Endothelial cell of umbilical vein (primary cell): ENCODE results near the gene ZNF182. TPM values are rescaled to one million over a fixed set of nuclear protein-coding genes. Genes with fewer than 3 reads are reported as not detected.

Experiments
- BruUV-seq: library from RNA; stranded (reverse); fragments of 400-500 nt; replicated peaks from 2 replicates; lab custom pipeline; 2021; lab: Mats Ljungman, UMichigan
- CTCF ChIA-PET: fragments of 300-600, 350-600 bp; sonication (Branson Sonifier 250); formaldehyde crosslinking; loops from one replicate; lab custom pipeline; 2021; ENCODE audit warnings: antibody characterized with exemption, inconsistent platforms; lab: Charles Lee
- POLR2A ChIA-PET: fragments of 300-600, 350-600 bp; sonication (Branson Sonifier 250); formaldehyde crosslinking; loops from one replicate; lab custom pipeline; 2021; ENCODE audit warnings: antibody characterized with exemption, inconsistent platforms; lab: Charles Lee
- DNase-seq: peaks from one replicate; pipeline ENCODE4 v3.0.0-alpha.2; 2011; ENCODE audit warnings: low read depth, low spot score
- FAIRE-seq: peaks from 2 replicates; lab custom pipeline; 2011; peaks lifted over from hg19 to GRCh38; lab: Jason Lieb, UNC
- H2AFZ ChIP-seq: 2 replicates; pipeline ENCODE4 v1.6.0; 2012; ENCODE audit warnings: low read depth, low read length, control low read depth, inconsistent platforms
- H3K27ac ChIP-seq: 2 replicates; pipeline ENCODE4 v1.5.1; 2011; ENCODE audit warnings: low read depth, mild to moderate bottlenecking, control low read depth, low read length, moderate library complexity; ENCODE audit not compliant: insufficient read depth
- H3K27me3 ChIP-seq, 2 experiments: 2 replicates each; pipeline versions ENCODE4 v1.6.0 to v1.6.1; 2011; ENCODE audit warnings: low read length in 2 of 2, mixed read lengths in 1 of 2; ENCODE audit not compliant: control insufficient read depth in 2 of 2, insufficient read depth in 2 of 2
- H3K36me3 ChIP-seq, 2 experiments: 2 replicates in 1 of 2; 3 replicates in 1 of 2; pipeline ENCODE4 v1.5.1; 2011; ENCODE audit warnings: low read length in 2 of 2, mild to moderate bottlenecking in 1 of 2, moderate library complexity in 1 of 2; ENCODE audit not compliant: control insufficient read depth in 2 of 2, insufficient read depth in 2 of 2; ENCODE audit errors: extremely low read depth in 1 of 2
- H3K4me1 ChIP-seq: 3 replicates; pipeline ENCODE4 v1.5.1; 2011; ENCODE audit warnings: mild to moderate bottlenecking, low read length; ENCODE audit not compliant: control insufficient read depth, insufficient read depth; ENCODE audit errors: extremely low read depth
- H3K4me2 ChIP-seq: 2 replicates; pipeline ENCODE4 v1.6.1; 2011; ENCODE audit warnings: low read length, control low read depth, mixed read lengths; ENCODE audit not compliant: insufficient read depth
- H3K4me3 ChIP-seq, 3 experiments: fragments of 200-600 bp in 1 of 3; sonication (generic), shearing (Covaris generic) in 1 of 3; replicated peaks in 1 of 3; 2 replicates each; pipeline ENCODE4 v1.5.1; 2011 to 2016; ENCODE audit warnings: control low read depth in 3 of 3, low read length in 3 of 3, mild to moderate bottlenecking in 2 of 3, inconsistent platforms in 1 of 3, low read depth in 1 of 3, moderate library complexity in 1 of 3; ENCODE audit not compliant: insufficient read depth in 1 of 3
- H3K79me2 ChIP-seq: 2 replicates; pipeline ENCODE4 v1.6.0; 2012; ENCODE audit warnings: low read length, inconsistent platforms; ENCODE audit not compliant: control insufficient read depth, insufficient read depth
- H3K9ac ChIP-seq: replicated peaks from 2 replicates; pipeline ENCODE3; 2011; ENCODE audit warnings: low read length, control low read depth; ENCODE audit not compliant: insufficient read depth; ENCODE audit errors: extremely low read depth
- H3K9me1 ChIP-seq: replicated peaks from 3 replicates; pipeline ENCODE4 v1.6.0; 2011; ENCODE audit warnings: mild to moderate bottlenecking, low read length; ENCODE audit not compliant: control insufficient read depth, insufficient read depth; ENCODE audit errors: extremely low read depth
- H3K9me3 ChIP-seq: replicated peaks from 2 replicates; pipeline ENCODE4 v1.5.1; 2012; ENCODE audit warnings: low read length, inconsistent platforms; ENCODE audit not compliant: control insufficient read depth, insufficient read depth
- H4K20me1 ChIP-seq: replicated peaks from 2 replicates; pipeline ENCODE3; 2011; ENCODE audit warnings: mild to moderate bottlenecking, low read length; ENCODE audit not compliant: control insufficient read depth, insufficient read depth; ENCODE audit errors: extremely low read depth
- EZH2 ChIP-seq: IDR thresholded peaks from 2 replicates; pipeline ENCODE4 v1.6.1; 2012; ENCODE audit warnings: borderline replicate concordance, low read depth, mild to moderate bottlenecking, moderate library complexity, low read length, inconsistent platforms; ENCODE audit not compliant: severe bottlenecking
- FOS ChIP-seq: IDR thresholded peaks from 2 replicates; pipeline ENCODE4 v1.6.1; 2011; ENCODE audit warnings: mild to moderate bottlenecking, low read length, moderate library complexity, borderline replicate concordance; ENCODE audit not compliant: insufficient read depth
- GATA2 ChIP-seq: IDR thresholded peaks from 2 replicates; pipeline ENCODE4 v1.7.0; 2011; ENCODE audit warnings: low read depth, mild to moderate bottlenecking, moderate library complexity, mixed read lengths, low read length; ENCODE audit not compliant: insufficient read length, insufficient read depth
- JUN ChIP-seq: IDR thresholded peaks from 2 replicates; pipeline ENCODE4 v1.6.1; 2011; ENCODE audit warnings: borderline replicate concordance, low read depth; ENCODE audit not compliant: insufficient read length, insufficient read depth
- MYC ChIP-seq: IDR thresholded peaks from one replicate; pipeline ENCODE4 v1.6.1; 2011; ENCODE audit warnings: mild to moderate bottlenecking, low read depth, low read length
- POLR2A ChIP-seq: IDR thresholded peaks from 2 replicates; pipeline ENCODE4 v1.6.1; 2012; ENCODE audit warnings: low read depth, mild to moderate bottlenecking, control low read depth, low read length
- POLR2AphosphoS5 ChIP-seq: IDR thresholded peaks from 2 replicates; pipeline ENCODE4 v1.6.1; 2012; ENCODE audit warnings: low read depth, mild to moderate bottlenecking, control low read depth, low read length, moderate library complexity; ENCODE audit not compliant: insufficient read depth
- dilution Hi-C: fragments of 300-500 bp; cut with MboI; formaldehyde crosslinking; loops from one replicate; pipeline ENCODE4 v1.15.0; 2019; ENCODE audit warnings: low sequenced_read_pairs; ENCODE audit not compliant: extremely low pct_ligation_motif_present
- intact Hi-C: fragments of 100-400 bp; cut with micrococcal nuclease; formaldehyde crosslinking; loops from one replicate; pipeline ENCODE4 v1.10.0; 2022
- polyA plus RNA-seq, 4 experiments: library from polyadenylated mRNA; depleted of rRNA in 3 of 4; stranded (reverse) in 3 of 4; unstranded in 1 of 4; fragments of >200 nt; gene quantifications; 2 replicates each; pipeline versions ENCODE4 v1.2.1 to v1.2.3, GENCODE V29; 2011 to 2012; ENCODE audit warnings: missing spikeins in 1 of 4
- total RNA-seq: library from RNA; stranded (reverse); gene quantifications from 2 replicates; pipeline ENCODE4 v1.2.3, GENCODE V29; 2021
- TF ChIP-seq, protein P1 (sequence below): IDR thresholded peaks from 2 replicates; pipeline ENCODE4 v1.6.1; 2011; ENCODE audit not compliant: insufficient read depth, insufficient read length
- TF ChIP-seq, protein P2 (sequence below), 2 donors: IDR thresholded peaks; 1 replicate in 1 of 2; 2 replicates in 1 of 2; pipeline ENCODE4 v1.5.1; 2011; ENCODE audit warnings: low read length in 2 of 2, mild to moderate bottlenecking in 2 of 2, moderate library complexity in 2 of 2, control low read depth in 1 of 2, inconsistent platforms in 1 of 2, low read depth in 1 of 2; ENCODE audit not compliant: insufficient read depth in 1 of 2; ENCODE audit errors: extremely low read depth in 1 of 2

ZNF182 gene
- total and polyA plus RNA-seq, 2 donors (not counting 3 experiments of a cell fraction or from before 2014, with no cell fraction given): 0.90 to 3.9 TPM

DNA sequence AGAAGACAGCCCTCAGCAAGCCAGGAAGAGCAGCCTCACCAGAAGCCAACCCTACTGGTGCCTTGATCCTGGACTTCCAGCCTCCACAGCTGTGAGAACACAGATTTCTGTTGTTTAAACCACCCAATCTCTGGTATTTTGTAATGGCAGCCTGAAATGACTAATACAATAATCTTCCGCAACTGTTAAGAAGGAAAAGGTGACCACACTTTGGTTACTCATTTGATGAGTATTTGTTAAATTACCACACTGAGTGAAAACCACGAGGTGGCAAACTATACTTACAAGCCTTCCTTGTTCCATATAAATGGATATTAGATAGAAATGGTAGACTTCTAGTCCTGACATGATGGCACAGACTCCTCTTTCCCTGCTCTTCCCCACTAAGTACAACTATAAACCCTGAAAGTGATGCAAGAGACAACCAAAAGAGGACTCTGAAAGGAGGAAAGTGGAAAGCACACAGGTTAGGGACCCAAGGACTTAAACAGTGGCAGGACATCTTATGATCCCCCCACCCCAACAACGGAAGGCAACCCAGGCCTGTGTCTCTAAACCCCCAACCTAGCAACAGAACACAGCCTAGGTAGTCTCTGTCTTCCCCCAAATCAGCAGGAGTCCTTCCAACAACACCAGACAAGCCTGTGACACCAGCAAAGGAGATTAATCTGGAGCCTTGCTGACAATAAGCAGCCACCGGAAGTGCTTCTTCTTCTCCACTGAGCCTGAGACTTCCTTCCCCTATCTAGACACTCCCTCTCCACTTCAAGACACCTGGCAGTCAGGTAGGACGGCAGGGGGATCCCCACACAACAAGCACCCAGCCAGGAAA lies 12.3 kb downstream of the ZNF182 start:
- no peak overlapping the region for H3K4me3 ChIP-seq
- no peak overlapping the region for H3K9ac ChIP-seq
- intact Hi-C loops: no loop called here
- ChIA-PET CTCF (no interaction called here), POLR2A (no interaction called here)
- no peaks in the 10 kb centered on the region for H3K4me1 ChIP-seq
- H3K27ac ChIP-seq: no peak overlapping the region
- no peak overlapping the region for H3K4me2 ChIP-seq
- FAIRE-seq (no peak), DNase-seq (no peak)
- no peak overlapping the region for H2AFZ ChIP-seq
- H3K27me3 ChIP-seq: no peaks in the 10 kb centered on the region
- dilution Hi-C loops: no loop called here
- TF ChIP-seq JUN (no peak), GATA2 (no peak), FOS (no peak), EZH2 (no peak), POLR2A (no peak), POLR2AphosphoS5 (no peak), MYC (no peak)
- TF ChIP-seq, protein P1, sequence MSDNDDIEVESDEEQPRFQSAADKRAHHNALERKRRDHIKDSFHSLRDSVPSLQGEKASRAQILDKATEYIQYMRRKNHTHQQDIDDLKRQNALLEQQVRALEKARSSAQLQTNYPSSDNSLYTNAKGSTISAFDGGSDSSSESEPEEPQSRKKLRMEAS: no peak
- TF ChIP-seq, protein P2, sequence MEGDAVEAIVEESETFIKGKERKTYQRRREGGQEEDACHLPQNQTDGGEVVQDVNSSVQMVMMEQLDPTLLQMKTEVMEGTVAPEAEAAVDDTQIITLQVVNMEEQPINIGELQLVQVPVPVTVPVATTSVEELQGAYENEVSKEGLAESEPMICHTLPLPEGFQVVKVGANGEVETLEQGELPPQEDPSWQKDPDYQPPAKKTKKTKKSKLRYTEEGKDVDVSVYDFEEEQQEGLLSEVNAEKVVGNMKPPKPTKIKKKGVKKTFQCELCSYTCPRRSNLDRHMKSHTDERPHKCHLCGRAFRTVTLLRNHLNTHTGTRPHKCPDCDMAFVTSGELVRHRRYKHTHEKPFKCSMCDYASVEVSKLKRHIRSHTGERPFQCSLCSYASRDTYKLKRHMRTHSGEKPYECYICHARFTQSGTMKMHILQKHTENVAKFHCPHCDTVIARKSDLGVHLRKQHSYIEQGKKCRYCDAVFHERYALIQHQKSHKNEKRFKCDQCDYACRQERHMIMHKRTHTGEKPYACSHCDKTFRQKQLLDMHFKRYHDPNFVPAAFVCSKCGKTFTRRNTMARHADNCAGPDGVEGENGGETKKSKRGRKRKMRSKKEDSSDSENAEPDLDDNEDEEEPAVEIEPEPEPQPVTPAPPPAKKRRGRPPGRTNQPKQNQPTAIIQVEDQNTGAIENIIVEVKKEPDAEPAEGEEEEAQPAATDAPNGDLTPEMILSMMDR (IDR thresholded peaks at IDR 0.05; ENCODE audit: extremely low read depth in 1 of 2, insufficient read depth in 1 of 2, low read depth in 1 of 2, low read length in 2 of 2): no peak
- no peaks in the 10 kb centered on the region for H4K20me1 ChIP-seq
- BruUV-seq: no TSS peak
- H3K9me3 ChIP-seq: no peaks in the 10 kb centered on the region
- H3K79me2 ChIP-seq: peaks cover 2% of the 10 kb centered on the region
- peaks cover 0 to 2% of the 10 kb centered on the region in 2 experiments for H3K36me3 ChIP-seq
- H3K9me1 ChIP-seq: no peaks in the 10 kb centered on the region
